Activated CD8-positive, alpha-beta memory T cell treated with anti-CD3 and anti-CD28 coated beads for 1 hour (primary cell): ENCODE data around the gene TRPV6.

Experiments used
- DNase-seq, 2 donors: peaks; one replicate each; pipeline ENCODE4 v3.0.0-alpha.2; 2020; ENCODE audit warnings: low read depth in 1 of 2; ENCODE audit errors: extremely low read depth in 1 of 2

TRPV6 gene

DNA sequence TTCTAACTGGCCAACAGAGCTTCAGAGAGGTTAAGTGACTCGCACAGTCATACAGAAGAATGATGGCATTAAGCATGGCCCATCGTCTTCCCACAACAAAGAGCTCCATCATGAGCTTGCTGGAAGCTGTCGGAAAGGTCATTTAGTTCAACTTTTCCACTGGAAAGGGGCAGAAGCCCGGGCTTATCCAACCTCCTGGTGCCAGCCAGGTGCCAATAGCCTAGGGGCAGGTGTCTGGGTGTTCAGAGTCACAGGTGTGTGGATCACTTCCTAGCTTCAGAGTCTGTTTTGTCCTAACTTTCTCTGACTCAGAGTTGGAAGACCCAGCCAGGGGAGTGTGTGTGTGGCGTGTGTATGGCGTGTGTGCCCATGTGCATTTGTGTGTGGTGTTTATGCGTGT lies 1.3 kb upstream of the TRPV6 start:
- no peak for DNase-seq

DNA sequence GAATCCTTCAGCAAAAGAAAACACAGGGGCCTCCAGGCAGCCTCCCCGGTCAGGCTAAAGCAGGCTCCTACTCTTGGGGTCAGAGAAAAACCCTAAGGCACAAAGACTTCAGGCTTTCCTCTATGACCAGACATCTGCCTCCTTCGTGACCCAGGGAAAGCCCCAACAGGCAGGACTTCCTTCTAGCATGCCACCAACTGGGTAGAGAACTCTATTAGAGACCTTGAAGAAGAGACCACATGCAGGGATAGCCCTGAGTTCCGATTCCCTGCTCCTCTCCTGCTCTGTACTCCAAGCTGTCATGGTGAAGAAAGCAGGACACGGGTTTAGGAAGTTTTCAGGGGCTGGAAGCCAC lies 1.3 kb downstream of the TRPV6 start:
- DNase-seq, result no peak

DNA sequence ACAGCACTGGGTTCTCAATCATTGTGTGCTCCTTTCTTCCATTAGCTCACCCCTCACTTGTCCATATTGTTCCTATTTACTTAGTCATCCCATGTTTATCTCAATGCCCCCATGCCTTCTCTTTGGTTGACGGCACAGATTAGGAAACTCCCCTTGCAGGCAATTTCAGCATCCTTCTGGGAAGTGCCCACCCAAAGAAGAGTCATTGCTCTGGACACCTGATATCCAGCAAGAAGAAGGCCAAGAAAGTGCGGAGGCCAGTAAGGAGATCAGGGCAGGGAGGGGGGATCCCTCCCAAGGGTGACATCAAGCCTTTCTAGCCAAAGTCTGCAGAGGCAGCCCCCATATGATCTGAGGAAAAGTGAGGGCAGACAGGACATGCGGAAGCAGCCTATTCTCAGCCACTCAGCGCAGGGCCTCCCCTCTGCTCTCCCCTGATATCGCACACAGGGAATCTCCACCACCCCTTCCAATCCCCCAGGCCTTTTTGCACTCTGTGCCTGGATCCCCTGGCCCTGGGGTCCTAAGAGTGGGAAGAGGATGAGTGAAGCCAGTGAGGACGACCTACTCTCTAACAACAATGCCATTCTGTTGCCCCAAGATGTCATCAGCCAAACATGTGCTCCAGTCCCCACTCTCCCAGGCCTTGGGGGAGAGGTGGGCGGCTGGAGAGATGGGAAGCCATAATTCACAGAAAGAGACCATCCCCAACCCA lies 1.8 kb downstream of the TRPV6 start:
- DNase-seq, result no peak

DNA sequence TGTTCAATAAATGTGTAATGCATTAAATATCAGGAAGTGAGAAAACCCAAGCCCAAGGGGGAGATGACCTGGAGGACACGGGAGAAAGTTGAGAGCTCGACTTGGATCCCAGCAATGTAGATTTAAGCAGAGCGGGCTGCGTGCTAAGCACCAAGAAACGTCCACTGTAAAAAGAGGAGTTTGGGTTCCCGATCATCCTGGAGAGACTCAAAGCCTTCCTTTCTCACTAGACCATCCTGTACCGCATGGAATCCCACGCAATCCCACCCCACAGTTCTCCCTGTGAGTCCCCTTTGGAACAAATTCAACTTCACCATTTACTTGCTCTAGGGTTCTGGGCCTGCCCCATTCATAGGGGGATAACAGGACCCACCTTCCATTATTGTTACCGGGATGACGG lies 2.4 kb downstream of the TRPV6 start:
- DNase-seq, result no peak

DNA sequence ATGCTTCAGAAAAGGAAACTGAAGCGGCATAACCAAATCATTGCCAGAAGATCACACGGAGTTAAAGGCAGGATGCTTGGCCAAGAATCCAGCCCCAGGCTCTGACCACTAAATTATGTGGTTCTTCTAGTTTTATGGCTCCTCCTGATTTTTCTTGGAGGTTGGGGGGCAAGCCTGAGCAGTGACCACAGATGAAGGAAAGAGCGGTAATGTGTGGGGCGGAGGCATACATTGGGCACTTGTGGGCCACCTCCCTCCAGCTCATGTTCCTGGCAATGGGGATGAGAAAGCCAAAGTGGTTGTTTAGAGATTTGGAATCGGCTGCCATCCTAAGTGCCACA lies 3.2 kb downstream of the TRPV6 start:
- no peak for DNase-seq

DNA sequence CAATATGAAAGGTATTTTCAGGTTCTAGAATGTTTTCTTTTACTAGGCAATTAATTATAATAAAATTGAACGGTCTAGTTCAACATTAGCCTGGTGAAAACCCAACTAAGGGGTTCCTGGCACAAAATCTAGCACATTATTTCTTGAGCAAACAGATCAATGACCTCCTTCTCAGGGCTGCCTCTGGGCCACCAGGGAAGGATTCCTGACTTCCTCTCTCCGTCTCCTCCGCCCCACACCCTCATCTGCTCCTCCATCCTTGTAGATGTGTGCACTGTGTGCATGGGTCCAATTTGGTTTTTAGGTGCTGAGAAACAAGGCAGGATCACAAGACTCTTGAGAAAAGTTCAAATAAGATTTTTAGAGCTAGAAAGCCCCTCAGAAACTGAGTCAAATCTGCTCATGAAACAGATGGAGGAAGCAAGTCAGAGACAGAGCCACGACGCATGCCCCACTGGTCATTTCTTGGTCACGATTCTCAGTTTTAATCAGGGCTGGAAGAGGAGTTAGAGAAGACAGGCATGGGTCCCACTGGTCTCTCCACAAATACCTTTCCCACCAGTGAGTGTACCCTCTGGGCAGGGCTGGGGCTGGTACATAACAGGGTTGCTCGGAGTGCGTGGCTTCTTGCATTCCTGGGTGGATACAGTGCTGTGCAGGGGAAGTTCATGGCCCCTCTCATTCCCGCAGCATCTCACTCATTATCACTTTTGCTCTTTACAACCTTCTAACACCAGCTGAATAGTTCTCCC lies 3.8 kb downstream of the TRPV6 start:
- no peak for DNase-seq

DNA sequence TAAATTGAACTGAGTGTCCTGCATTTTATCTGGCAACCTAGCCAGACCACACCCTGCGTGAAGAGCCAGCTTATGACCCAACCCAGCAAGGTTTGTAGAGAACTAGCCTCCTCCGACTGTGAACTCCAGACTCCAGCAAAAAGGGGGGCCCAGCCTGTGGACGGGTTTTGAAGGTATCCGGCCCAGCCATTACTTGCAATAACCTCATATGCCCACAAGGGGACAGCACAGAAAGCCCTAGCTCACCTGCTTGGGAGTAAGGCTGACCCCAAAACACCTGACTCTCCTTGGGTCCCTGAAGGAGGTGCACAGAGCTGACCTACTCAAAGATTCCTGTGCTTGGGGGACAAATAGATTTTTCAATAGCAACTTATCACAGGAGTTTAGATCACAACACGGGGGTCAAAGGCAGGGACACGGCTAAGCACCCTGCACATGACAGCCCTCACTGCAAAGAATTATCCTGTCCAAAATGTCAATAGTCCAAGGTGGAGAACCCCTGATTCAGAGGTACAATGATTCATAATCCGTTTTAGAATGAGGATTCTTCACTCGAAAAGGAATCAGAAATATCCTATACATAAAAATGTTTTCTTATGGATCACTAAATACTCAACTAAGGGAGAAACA lies 4.6 kb downstream of the TRPV6 start:
- peak in 1 of 2 donors; percentile 10 for DNase-seq

DNA sequence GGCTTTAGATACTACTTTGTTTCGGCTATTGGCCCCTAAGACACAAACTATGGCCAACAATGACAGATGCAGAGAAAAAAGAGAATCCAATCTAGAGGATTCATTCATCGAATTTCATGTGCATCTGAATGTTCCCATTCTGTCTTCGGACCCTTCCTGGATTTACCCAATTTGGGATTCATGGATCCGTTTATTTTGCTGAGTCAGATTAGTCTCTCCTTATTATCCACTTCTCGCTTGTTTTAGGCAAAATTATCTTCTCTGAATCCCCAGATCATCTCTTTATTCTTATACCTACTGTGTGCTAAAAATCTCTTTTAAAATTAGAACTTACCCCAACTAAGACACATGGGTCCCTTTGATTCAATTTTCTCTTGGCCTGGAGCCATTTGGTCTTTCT lies 6.5 kb downstream of the TRPV6 start:
- no peak for DNase-seq

DNA sequence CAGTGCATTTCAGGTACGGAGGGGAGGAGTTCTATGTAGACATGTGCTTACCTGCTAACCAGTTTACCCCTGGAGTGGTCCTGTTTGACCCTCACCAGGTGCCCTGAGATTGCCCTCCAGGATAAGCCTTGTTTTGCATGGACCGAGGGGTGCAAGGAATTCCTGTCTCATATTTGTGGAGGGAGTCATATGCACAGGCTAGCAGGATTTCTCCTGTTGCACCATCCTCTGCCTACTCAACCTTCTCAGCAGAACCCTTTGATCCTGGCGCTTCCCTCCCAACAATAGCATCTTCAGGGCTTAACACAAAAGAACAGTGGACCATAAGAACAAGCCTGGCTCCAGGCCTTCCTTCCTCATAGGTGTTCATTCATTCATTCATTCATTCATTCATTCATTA lies 7.2 kb downstream of the TRPV6 start:
- DNase-seq, result no peak

DNA sequence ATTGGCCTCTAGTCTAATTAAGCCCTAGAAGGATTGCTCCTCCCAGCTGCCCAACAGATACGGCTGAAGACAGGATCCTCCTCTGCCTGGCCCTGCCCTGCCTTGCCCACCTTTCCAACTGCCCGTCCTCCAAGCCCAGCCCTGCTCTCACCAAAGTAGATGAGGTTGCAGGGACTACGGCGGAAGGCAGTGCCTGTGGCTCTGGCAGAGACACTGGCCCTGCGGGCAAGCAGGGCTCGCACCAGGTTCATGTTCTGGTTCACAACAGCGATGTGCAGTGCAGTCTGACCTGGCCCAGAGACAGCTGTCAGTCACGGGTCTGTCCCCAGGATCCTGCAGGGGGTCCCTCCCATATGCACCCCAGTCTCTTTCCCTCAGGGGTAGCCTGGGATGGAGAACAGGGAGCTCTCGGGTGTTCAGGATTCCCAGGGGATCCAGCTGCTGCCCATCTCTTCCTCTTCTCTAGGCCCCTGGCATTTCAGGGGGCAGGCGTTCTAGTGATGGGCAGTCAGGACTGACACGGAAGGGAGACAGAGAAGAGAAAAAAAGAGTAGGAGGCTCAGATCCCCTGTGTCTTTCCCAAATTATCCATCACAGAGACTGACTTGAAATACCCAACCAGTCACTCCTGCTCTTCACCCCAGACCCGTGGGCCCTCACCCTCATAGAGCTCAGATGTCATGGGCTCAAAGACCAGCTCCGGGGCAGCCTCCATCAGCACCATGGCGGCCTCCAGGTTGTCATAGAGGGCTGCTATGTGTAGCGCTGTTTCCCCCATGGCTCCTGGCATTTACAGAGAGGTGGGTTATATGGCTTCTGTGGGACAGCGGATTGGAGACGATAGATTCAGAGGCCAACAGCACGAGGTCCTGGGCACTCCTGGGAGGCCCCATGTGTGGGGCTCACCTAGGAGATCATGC lies 8.3 kb downstream of the TRPV6 start:
- no peak for DNase-seq

DNA sequence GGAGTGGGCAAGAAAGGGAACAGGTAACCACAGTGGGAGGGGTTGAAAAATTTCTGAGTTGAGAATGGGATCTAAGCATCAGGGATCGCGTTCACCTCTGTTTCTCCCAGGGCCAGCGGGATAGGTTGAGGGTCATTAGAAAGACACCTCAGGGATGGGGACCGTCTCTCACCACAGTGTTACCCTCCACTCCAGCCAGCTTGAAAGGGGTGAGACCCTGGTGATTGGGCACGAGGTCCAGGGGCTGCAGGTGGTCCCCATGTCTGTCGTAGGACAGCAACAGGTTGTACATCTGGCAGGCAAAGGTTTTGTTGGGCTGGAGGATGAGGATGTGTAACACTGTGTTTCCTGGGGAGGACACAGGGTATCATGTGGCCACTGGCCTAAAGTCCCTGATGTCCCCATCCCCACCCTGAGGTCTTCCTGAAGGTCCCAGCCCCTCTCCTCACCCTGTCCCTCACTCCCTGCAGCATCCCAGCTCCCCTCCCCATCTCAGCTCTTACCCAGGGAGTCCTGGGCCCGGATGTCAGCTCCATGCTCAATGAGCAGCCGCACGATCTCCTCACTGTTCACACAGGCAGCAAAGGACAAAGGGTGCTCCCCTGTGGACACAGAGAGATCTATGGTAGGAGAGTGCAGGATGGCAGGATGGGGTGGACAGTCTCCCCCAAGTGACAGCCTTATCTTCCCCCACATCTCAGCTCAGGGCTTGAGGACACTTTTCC lies 9.1 kb downstream of the TRPV6 start:
- no peak for DNase-seq

DNA sequence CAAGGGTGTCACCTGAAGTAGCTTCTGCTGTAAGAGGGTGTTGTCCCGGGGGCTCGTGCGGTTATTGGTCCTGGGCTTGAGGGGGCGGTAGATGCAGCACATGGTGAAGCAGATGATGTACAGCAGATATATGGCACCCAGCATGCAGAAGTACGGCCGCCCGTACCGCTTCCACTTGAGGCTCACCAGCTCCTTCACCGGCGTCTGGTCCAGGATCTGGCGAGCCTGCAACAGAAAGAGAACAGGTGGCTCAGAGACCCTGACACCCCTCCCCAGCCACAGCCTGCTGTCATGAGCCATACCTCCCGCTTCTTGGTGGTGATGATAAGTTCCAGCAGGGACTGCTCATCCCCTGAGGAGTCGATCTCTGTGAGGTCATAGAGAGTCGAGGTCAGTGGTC lies 10.1 kb downstream of the TRPV6 start:
- no peak for DNase-seq

DNA sequence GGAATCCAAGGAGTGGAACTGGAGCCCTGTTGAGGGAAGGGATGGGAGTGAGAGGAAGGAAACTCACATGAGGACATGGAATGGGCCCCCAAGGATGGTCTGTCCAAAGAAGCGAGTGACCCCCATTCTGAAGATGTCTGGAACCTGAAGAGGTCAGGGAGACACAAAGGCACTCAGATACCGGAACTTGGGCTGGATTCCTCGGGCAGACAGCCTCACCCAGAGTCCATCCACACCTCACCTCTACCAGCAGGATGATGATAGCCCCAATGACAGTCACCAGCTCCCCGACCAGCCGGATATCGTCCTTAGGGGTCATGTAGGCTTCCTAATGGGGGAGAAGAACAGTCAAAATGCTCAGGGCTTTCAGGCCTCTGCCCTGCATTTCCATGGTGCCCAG lies 10.7 kb downstream of the TRPV6 start:
- no peak for DNase-seq

DNA sequence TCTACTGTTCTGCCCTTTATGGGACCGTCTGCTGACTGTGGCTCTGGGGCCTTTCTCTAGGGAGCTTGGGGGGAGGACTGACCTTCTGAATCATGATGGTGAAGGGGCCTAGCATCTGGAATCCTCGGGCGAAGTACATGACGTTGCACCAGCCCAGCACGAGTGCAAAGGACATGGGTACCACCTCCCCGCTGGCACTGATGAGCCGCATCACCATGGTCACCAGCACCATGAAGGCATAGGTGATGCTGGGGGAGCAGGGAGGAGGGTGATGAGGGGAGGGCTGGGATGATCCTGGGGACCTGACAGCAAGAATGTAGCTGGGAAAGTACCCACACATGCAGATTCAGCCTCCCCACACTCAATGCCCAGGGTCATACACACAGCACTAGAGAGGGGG lies 11.1 kb downstream of the TRPV6 start:
- DNase-seq, result no peak

DNA sequence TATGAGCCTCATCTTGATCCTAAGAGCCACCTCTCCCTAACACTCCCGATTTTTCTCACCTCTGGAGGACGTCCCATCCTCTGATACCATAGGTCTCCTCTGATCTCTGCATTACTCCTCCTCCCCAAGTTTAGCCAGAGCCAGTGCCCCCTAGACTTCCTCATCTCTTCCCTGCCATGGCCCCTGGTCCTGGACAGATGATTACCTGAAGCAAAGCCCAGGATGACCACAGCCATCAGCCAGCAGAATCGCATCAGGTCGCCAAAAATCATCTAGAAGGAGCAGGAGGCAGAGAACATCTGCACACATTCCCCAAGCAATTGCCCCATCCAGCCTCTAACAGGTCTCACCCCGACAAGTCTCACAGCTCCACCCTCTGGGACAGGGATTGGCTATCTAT lies 11.7 kb downstream of the TRPV6 start:
- DNase-seq, result no peak

DNA sequence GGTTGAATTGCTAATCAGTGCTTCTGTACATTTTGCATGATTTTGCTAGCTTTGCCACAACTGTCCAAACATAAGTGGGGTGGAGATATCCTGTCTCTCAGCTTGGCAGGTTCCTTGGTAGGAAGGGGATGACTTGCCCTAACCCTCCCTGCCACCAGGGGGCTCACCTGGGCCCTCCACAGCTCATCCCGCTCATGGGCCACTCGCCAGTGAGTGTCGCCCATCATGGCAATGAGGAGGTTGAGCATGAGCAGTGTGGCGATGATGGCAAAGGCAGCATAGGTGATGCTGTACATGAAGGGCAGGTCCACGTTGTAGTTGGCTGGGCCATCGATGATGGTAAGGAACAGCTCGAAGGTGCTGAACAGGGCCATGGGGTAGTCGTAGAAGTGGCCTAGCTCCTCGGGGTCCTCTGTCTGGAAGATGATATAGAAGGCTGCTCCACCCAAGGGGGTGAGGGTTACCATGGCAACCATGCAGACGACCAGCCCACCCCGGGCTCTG lies 12.2 kb downstream of the TRPV6 start:
- no peak for DNase-seq

DNA sequence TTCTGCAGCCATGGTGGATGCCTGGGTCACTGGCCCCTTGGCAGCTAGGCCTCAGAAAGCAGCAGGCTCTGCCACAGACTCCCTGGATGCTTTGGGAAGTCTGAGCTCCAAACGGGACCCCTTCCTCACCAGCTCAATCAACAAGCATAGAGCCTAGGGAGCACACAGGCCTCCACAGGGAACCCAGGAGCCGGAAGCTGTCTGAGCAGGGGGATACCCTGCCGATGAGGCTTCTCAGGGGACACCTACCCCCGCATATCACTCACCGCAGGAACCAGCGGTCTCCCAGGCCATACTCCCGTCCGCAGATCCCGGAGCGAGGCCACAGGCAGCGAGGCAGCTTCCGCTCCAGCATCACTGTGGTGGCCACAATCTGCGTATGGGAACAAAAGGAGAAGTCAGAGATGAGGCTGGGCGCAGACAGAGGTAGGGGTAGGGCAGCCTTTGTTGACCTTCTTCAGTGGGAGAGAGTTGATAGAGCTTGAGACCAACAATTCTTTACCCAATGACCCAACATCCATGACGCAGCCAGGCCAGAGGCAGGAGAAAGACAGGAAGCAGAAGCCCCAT lies 13.4 kb downstream of the TRPV6 start:
- no peak for DNase-seq

DNA sequence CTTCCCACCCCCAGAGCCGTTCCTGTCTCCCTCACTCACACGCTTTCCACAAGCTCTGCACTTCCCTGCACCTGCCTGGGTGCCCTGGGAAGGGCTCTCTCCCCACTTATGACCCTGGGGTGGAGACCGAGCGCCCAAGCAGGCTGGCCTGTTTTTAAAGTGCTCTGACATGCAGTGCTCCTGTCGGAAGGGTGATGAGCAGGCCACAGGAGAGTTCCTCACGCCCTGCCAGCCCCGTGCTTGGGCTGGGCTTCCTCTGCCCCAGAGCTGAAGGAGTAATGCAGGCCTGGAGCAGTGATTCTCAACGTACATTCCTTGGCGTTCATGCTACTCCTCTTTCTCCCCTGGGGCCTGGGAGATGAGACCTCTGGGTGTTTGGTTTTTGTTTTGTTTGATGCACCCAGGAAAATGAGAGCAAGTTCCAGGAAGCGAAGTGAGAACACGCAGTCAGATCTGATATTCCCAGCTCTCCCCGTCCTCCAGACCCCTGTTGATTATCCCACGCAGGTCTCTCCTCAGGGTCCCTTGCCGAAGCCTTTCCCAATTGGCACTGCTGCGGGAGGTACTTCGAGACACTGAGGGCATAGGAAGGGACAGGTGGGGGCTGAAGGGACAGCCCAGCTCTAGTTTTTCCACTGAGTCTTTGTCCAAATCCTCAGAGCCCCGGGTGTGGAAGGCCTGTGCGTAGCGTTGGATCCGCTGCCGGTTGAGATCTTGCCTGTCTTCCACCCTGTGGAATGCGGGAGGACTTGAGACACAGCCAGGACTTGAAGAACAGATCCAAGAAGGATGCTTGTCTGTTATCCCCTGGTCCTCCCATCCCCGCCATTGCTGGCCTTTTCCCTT lies 14.1 kb downstream of the TRPV6 start:
- DNase-seq, result no peak

DNA sequence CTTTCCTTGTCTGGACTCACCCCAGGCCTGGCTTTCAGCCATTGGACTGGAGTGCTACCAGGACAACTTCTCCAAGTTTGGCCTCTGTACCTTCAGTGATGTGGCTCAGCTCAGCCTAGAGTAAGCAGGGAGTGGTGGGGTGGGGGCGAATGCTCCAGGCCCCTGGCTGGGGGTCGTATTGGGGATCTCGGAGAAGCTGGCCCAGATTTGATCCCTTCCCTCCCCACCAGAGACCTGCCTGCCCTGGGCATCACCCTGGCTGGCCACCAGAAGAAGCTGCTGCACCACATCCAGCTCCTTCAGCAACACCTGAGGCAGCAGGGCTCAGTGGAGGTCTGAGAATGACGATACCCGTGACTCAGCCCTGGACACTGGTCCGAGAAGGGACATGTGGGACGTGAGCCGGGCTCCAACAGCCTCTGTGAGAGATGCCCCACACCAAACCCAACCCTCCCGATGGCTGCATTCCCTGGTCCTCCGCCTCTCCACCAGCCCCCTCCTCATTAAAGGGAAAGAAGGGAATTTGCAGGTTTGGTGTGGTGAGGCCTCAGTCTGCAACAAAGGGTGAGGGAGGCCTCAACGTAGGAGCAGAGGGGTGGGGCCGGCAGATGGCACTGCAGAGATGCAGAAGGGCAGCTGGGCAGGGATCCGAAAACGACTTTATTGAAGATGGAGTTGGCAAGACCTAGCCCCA lies 14.8 kb downstream of the TRPV6 start:
- DNase-seq, result no peak
